Ascending aorta (tissue), 2 donors: ENCODE measurements around the gene ITGBL1. TPM values are rescaled to one million over a fixed set of nuclear protein-coding genes. Genes with fewer than 3 reads are reported as not detected.

Source experiments
- DNase-seq, 2 donors: peaks; one replicate each; pipeline ENCODE4 v3.0.0-alpha.2; 2019; ENCODE audit warnings: low spot score in 2 of 2
- H3K27ac ChIP-seq, 2 donors: fragments of 200-600 bp; sonication (generic); one replicate each; pipeline ENCODE4 v1.5.1; 2016 to 2017; ENCODE audit warnings: mild to moderate bottlenecking in 1 of 2
- H3K27me3 ChIP-seq: fragments of 200-600 bp; sonication (generic); one replicate; pipeline ENCODE4 v1.5.1; 2017
- H3K36me3 ChIP-seq, 2 donors: fragments of 200-600 bp; sonication (generic); one replicate each; pipeline ENCODE4 v1.5.1; 2016
- H3K4me1 ChIP-seq, 2 donors: fragments of 200-600 bp; sonication (generic); one replicate each; pipeline ENCODE4 v1.5.1; 2016 to 2017; ENCODE audit warnings: mild to moderate bottlenecking in 1 of 2
- H3K4me3 ChIP-seq, 2 donors: fragments of 200-600 bp; sonication (generic); one replicate each; pipeline ENCODE4 v1.5.1; 2016 to 2017; ENCODE audit warnings: mild to moderate bottlenecking in 1 of 2
- H3K9me3 ChIP-seq, 2 donors: fragments of 200-600 bp; sonication (generic); one replicate each; pipeline ENCODE4 v1.5.1; 2016
- CTCF ChIP-seq, 3 experiments: fragments of 200-600 bp in 2 of 3; fragments of 450-650 bp in 1 of 3; sonication (generic) in 2 of 3; IDR thresholded peaks; one replicate each; pipeline ENCODE4 v1.5.1; 2016 to 2019; ENCODE audit warnings: antibody characterized with exemption in 3 of 3, mild to moderate bottlenecking in 1 of 3, moderate library complexity in 1 of 3
- intact Hi-C: fragments of 100-400 bp; cut with DNase I; formaldehyde crosslinking; loops from one replicate; pipeline ENCODE4 v1.15.1; 2023
- total RNA-seq: library from RNA; depleted of rRNA; stranded (reverse); fragments of >200 nt; gene quantifications from one replicate; pipeline ENCODE4 v1.1.0, GENCODE V29; 2016

Gene ITGBL1
- total RNA-seq, 1 donor from 2014 or later, result 47.1 TPM

- Histone ChIP-seq H3K4me3 (no peak overlapping the region), H3K4me1 (no peaks in the 10 kb centered on the region), H3K9me3 (no peaks in the 10 kb centered on the region), H3K27ac (no peak overlapping the region), H3K36me3 (no peaks in the 10 kb centered on the region), H3K27me3 (no peaks in the 10 kb centered on the region)
- TF ChIP-seq CTCF (IDR thresholded peaks at IDR 0.05), result no peak
- no peak for DNase-seq
- intact Hi-C loops, result no loop called here
Measured at GRCh38 chr13:101424381-101425155, 27.9 kb upstream of the ITGBL1 start.

GRCh38 chr13:101425156-101425471 is 27.4 kb upstream of the ITGBL1 start:
- Histone ChIP-seq H3K4me3 (no peak overlapping the region), H3K27me3 (no peaks in the 10 kb centered on the region), H3K9me3 (no peaks in the 10 kb centered on the region), H3K36me3 (no peaks in the 10 kb centered on the region), H3K27ac (no peak overlapping the region), H3K4me1 (no peaks in the 10 kb centered on the region)
- no peak for TF ChIP-seq CTCF (IDR thresholded peaks at IDR 0.05)
- intact Hi-C loops, result no loop called here
- DNase-seq, result no peak

- intact Hi-C loops, result no loop called here
- no peak for DNase-seq
- no peak overlapping the region for H3K4me3 ChIP-seq
- no peaks in the 10 kb centered on the region for H3K4me1 ChIP-seq
- H3K9me3 ChIP-seq, result no peaks in the 10 kb centered on the region
- H3K36me3 ChIP-seq, result no peaks in the 10 kb centered on the region
- no peaks in the 10 kb centered on the region for H3K27me3 ChIP-seq
- no peak for TF ChIP-seq CTCF (IDR thresholded peaks at IDR 0.05)
- no peak overlapping the region for H3K27ac ChIP-seq
Measured at GRCh38 chr13:101425623-101426022, 26.9 kb upstream of the ITGBL1 start.

GRCh38 chr13:101429733-101430132 is 22.7 kb upstream of the ITGBL1 start:
- no peaks in the 10 kb centered on the region for H3K36me3 ChIP-seq
- intact Hi-C loops, result no loop called here
- DNase-seq, result no peak
- no peaks in the 10 kb centered on the region for H3K4me1 ChIP-seq
- H3K27ac ChIP-seq, result no peak overlapping the region
- H3K9me3 ChIP-seq, result no peaks in the 10 kb centered on the region
- TF ChIP-seq CTCF (IDR thresholded peaks at IDR 0.05), result no peak
- H3K4me3 ChIP-seq, result no peak overlapping the region
- H3K27me3 ChIP-seq, result no peaks in the 10 kb centered on the region

- Histone ChIP-seq H3K27ac (no peak overlapping the region), H3K4me1 (no peaks in the 10 kb centered on the region), H3K27me3 (no peaks in the 10 kb centered on the region), H3K36me3 (no peaks in the 10 kb centered on the region), H3K9me3 (no peaks in the 10 kb centered on the region), H3K4me3 (no peak overlapping the region)
- no peak for TF ChIP-seq CTCF (IDR thresholded peaks at IDR 0.05)
- intact Hi-C loops, result no loop called here
- DNase-seq, result no peak
Measured at GRCh38 chr13:101433895-101434294, 18.6 kb upstream of the ITGBL1 start.

- DNase-seq, result no peak
- no peak for TF ChIP-seq CTCF (IDR thresholded peaks at IDR 0.05)
- H3K27me3 ChIP-seq, result no peaks in the 10 kb centered on the region
- H3K27ac ChIP-seq, result no peak overlapping the region
- no peaks in the 10 kb centered on the region for H3K9me3 ChIP-seq
- intact Hi-C loops, result no loop called here
- no peaks in the 10 kb centered on the region for H3K36me3 ChIP-seq
- H3K4me3 ChIP-seq, result no peak overlapping the region
- H3K4me1 ChIP-seq, result no peaks in the 10 kb centered on the region
Measured at GRCh38 chr13:101434486-101434885, 18.0 kb upstream of the ITGBL1 start.
